ENCODE results near the gene SEMA6A.

Gene SEMA6A

DNA sequence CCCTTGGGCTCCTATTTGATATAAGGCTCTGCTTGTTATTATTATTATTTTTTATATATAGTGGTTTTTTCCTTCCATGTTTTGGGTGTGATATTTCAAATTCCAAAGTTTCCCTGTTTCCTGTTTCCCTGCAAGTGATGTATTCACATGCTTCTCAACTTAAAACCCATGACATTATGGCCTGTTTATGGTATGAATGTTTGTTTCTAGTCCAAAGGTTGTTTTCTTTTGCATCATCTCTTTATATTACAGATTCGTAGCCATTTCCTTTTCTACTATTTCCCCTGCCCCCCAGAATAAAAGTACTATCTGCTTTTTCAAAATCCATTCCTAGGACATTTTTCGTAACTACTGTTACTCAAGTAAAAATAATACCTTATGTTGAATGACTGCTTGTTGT is 7.5 kb downstream of the SEMA6A start:
- no peak for DNase-seq
- H3K4me3 ChIP-seq (ENCODE audit: insufficient read depth, low read depth, low read length, poor library complexity, severe bottlenecking), result no peak overlapping the region
- no peaks in the 10 kb centered on the region for H3K9me3 ChIP-seq (ENCODE audit: control insufficient read depth, low read length)
- no peaks in the 10 kb centered on the region for H3K4me1 ChIP-seq (ENCODE audit: control insufficient read depth, insufficient read depth, low read length, poor library complexity, severe bottlenecking)
- H3K27ac ChIP-seq (ENCODE audit: insufficient read depth, low read length, poor library complexity, severe bottlenecking), result no peak overlapping the region
- no peaks in the 10 kb centered on the region for H3K36me3 ChIP-seq (ENCODE audit: control insufficient read depth, insufficient read depth, low read length)
- no peaks in the 10 kb centered on the region for H3K27me3 ChIP-seq (replicated peaks; ENCODE audit: control insufficient read depth, insufficient read depth, low read length, poor library complexity, severe bottlenecking)

DNA sequence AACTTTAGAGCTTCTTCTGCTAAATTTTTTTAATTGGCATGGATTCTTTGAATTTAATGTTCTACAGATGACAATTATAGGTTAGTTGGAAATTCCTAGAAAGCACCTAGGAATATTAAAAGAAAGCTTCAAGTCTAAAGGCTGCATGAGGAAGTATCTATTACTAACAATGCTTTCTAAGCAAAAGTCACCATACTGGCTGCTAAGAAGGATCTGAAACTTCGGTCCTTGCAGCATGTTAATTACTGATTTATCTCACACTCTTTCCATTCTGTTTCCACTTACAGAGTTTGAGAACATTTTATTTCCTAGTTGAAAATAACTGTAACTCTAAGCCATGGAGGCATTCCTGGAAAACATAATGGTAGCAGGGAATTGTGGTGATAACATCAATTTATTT is 8.4 kb downstream of the SEMA6A start:
- Histone ChIP-seq H3K9me3 (ENCODE audit: control insufficient read depth, low read length) (no peaks in the 10 kb centered on the region), H3K4me3 (ENCODE audit: insufficient read depth, low read depth, low read length, poor library complexity, severe bottlenecking) (no peak overlapping the region), H3K27ac (ENCODE audit: insufficient read depth, low read length, poor library complexity, severe bottlenecking) (no peak overlapping the region), H3K27me3 (replicated peaks; ENCODE audit: control insufficient read depth, insufficient read depth, low read length, poor library complexity, severe bottlenecking) (no peaks in the 10 kb centered on the region), H3K36me3 (ENCODE audit: control insufficient read depth, insufficient read depth, low read length) (no peaks in the 10 kb centered on the region), H3K4me1 (ENCODE audit: control insufficient read depth, insufficient read depth, low read length, poor library complexity, severe bottlenecking) (no peaks in the 10 kb centered on the region)
- DNase-seq, result no peak

DNA sequence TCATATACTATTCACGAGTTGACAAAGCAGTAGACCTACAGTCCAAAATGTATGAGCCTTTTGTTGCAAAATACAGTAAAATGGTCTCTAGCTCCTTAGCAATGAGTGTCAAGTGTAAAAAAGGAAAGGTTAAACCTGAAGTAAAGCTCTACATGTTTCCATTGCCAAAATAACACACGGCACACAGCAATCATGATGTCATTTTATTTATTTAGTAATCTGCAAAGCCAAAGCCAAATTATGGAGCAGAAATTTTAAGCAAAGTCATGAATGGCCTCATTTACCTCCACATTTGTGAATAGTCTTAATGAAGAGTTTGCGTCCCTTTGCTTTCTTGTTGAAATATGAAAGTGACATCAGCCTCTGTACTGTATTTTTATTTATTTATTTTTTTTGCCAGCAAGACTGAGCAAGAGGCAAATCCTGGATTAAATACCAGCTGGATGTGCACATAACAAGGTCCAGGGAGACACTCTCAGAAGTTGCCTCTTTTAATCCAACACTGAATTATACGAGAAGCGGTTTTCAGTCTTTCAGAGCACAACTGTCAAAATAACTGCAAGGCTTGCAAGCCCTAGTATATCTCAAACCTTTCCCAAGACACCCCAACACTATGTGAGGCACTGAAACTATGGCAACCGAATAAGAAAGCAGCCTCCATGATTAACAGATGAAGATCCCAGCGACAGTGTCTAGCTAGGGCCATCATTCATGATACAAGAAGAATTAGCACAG is 9.7 kb downstream of the SEMA6A start:
- no peak for DNase-seq
- Histone ChIP-seq H3K4me1 (ENCODE audit: control insufficient read depth, insufficient read depth, low read length, poor library complexity, severe bottlenecking) (no peaks in the 10 kb centered on the region), H3K4me3 (ENCODE audit: insufficient read depth, low read depth, low read length, poor library complexity, severe bottlenecking) (no peak overlapping the region), H3K9me3 (ENCODE audit: control insufficient read depth, low read length) (no peaks in the 10 kb centered on the region), H3K27me3 (replicated peaks; ENCODE audit: control insufficient read depth, insufficient read depth, low read length, poor library complexity, severe bottlenecking) (no peaks in the 10 kb centered on the region), H3K27ac (ENCODE audit: insufficient read depth, low read length, poor library complexity, severe bottlenecking) (no peak overlapping the region), H3K36me3 (ENCODE audit: control insufficient read depth, insufficient read depth, low read length) (no peaks in the 10 kb centered on the region)

DNA sequence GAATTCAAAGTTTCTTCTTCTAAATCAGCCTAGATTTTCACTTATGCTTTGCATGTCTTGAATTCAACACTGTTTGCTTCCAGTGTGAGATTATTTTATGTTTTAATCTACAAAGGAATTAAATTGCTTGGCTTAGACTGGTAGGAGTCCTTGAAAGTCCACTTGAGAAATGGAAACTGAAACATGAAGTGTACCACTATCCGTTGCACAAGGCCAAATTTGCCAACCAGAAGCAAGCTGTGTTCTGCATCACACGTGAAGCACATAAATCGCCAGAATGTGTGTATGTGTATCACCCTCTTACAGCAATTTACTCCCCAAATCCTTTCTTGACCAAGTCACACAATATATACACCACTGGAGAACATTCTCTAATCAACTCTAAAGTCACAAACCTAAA is 10.3 kb downstream of the SEMA6A start:
- Histone ChIP-seq H3K36me3 (ENCODE audit: control insufficient read depth, insufficient read depth, low read length) (no peaks in the 10 kb centered on the region), H3K27me3 (replicated peaks; ENCODE audit: control insufficient read depth, insufficient read depth, low read length, poor library complexity, severe bottlenecking) (no peaks in the 10 kb centered on the region), H3K9me3 (ENCODE audit: control insufficient read depth, low read length) (no peaks in the 10 kb centered on the region), H3K27ac (ENCODE audit: insufficient read depth, low read length, poor library complexity, severe bottlenecking) (no peak overlapping the region), H3K4me3 (ENCODE audit: insufficient read depth, low read depth, low read length, poor library complexity, severe bottlenecking) (no peak overlapping the region), H3K4me1 (ENCODE audit: control insufficient read depth, insufficient read depth, low read length, poor library complexity, severe bottlenecking) (no peaks in the 10 kb centered on the region)
- no peak for DNase-seq

DNA sequence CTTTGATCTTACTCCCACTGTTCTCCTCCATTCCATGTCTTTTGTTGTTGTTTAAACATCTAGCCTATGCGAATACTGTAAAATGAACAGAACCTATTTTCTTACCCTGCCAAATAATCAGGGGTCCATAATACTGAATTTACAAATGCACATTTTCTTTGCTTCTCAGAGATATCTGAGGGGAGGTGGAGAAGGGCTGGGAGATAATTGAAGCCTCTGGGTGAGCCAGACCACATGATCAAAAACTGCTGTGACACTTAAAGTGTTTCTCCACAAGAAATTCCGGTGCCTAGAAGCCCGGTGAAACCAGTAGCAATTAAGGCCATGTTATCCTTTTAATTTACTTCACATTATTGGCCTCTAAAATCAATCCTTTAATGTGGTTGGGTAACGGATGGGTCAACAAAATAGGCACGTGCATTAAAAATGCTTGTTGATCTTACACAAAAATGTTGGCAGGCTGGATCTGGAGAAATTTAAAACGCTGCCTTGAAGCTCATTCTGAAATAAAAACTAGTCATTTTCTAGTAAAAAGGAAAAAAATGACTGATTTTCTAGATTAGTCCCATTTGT is 10.8 kb downstream of the SEMA6A start:
- DNase-seq, result no peak

DNA sequence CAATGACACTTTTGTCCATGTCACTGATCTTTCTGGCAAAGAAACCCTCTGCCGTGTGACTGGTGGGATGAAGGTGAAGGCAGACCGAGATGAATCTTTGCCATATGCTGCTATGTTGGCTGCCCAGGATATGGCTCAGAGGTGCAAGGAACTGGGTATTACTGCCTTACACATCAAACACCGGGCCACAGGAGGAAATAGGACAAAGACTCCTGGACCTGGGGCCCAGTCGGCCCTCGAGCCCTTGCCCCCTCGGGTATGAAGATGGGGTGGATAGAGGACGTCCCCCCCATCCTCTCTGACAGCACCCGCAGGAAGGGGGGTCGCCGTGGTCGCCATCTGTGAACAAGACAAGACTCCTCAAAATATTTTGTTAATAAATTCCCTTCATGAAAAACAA is 12.0 kb downstream of the SEMA6A start:
- Histone ChIP-seq H3K4me3 (ENCODE audit: insufficient read depth, low read depth, low read length, poor library complexity, severe bottlenecking) (no peak overlapping the region), H3K4me1 (ENCODE audit: control insufficient read depth, insufficient read depth, low read length, poor library complexity, severe bottlenecking) (no peaks in the 10 kb centered on the region), H3K27me3 (replicated peaks; ENCODE audit: control insufficient read depth, insufficient read depth, low read length, poor library complexity, severe bottlenecking) (no peaks in the 10 kb centered on the region), H3K27ac (ENCODE audit: insufficient read depth, low read length, poor library complexity, severe bottlenecking) (no peak overlapping the region), H3K9me3 (ENCODE audit: control insufficient read depth, low read length) (no peaks in the 10 kb centered on the region), H3K36me3 (ENCODE audit: control insufficient read depth, insufficient read depth, low read length) (no peaks in the 10 kb centered on the region)
- DNase-seq, result no peak

More for the DNA sequence above, 10.8 kb downstream of the SEMA6A start:
- Histone ChIP-seq H3K27ac (ENCODE audit: insufficient read depth, low read length, poor library complexity, severe bottlenecking) (no peak overlapping the region), H3K27me3 (replicated peaks; ENCODE audit: control insufficient read depth, insufficient read depth, low read length, poor library complexity, severe bottlenecking) (no peaks in the 10 kb centered on the region), H3K36me3 (ENCODE audit: control insufficient read depth, insufficient read depth, low read length) (no peaks in the 10 kb centered on the region), H3K4me3 (ENCODE audit: insufficient read depth, low read depth, low read length, poor library complexity, severe bottlenecking) (no peak overlapping the region), H3K9me3 (ENCODE audit: control insufficient read depth, low read length) (no peaks in the 10 kb centered on the region), H3K4me1 (ENCODE audit: control insufficient read depth, insufficient read depth, low read length, poor library complexity, severe bottlenecking) (no peaks in the 10 kb centered on the region)

DNA sequence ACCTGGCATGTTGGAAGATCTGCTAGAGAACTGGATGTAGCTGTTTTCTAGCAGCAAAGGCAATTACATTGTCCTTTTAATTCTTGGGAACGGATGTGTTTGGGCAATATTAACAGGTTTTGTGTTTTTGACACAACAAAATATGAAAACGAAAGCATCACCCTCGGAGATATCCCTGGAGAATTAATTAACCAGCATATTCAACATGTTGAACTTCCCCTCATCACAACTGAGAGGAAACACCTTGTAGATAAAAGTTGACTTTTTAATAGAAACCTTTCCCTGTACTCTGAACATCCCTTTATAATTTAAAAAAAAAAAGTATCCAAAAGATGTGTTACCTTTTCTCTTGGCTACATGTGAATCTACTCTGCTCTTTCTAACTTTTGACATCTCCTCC is 13.0 kb downstream of the SEMA6A start:
- Histone ChIP-seq H3K36me3 (ENCODE audit: control insufficient read depth, insufficient read depth, low read length) (no peaks in the 10 kb centered on the region), H3K4me3 (ENCODE audit: insufficient read depth, low read depth, low read length, poor library complexity, severe bottlenecking) (no peak overlapping the region), H3K27me3 (replicated peaks; ENCODE audit: control insufficient read depth, insufficient read depth, low read length, poor library complexity, severe bottlenecking) (no peaks in the 10 kb centered on the region), H3K9me3 (ENCODE audit: control insufficient read depth, low read length) (no peaks in the 10 kb centered on the region), H3K27ac (ENCODE audit: insufficient read depth, low read length, poor library complexity, severe bottlenecking) (no peak overlapping the region), H3K4me1 (ENCODE audit: control insufficient read depth, insufficient read depth, low read length, poor library complexity, severe bottlenecking) (no peaks in the 10 kb centered on the region)
- DNase-seq, result no peak

DNA sequence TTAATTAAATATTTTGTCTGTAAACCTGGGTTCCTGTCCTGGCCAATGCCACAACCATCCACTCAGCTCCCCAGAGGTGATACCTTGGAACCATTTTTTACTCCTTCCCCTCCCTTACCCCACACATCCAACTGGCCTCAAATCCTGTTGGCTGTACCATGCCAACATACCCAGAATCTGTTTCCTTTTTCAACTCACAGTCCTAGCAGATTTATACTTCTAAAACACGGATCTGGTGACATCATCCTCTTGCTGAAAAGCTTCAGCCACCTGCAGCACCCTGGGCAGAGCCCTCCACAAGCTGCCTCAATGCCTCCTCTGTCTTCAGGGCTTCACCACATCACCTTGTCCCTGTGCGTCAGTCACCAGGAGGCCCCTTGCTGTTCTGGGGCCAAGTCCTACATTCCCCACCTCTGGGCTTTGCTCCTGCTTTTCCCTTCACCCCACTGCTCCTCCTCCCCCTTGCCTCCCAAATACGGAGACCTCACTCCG is 14.9 kb downstream of the SEMA6A start:
- Histone ChIP-seq H3K27me3 (replicated peaks; ENCODE audit: control insufficient read depth, insufficient read depth, low read length, poor library complexity, severe bottlenecking) (no peaks in the 10 kb centered on the region), H3K9me3 (ENCODE audit: control insufficient read depth, low read length) (no peaks in the 10 kb centered on the region), H3K4me3 (ENCODE audit: insufficient read depth, low read depth, low read length, poor library complexity, severe bottlenecking) (no peak overlapping the region), H3K36me3 (ENCODE audit: control insufficient read depth, insufficient read depth, low read length) (no peaks in the 10 kb centered on the region), H3K27ac (ENCODE audit: insufficient read depth, low read length, poor library complexity, severe bottlenecking) (no peak overlapping the region), H3K4me1 (ENCODE audit: control insufficient read depth, insufficient read depth, low read length, poor library complexity, severe bottlenecking) (no peaks in the 10 kb centered on the region)
- DNase-seq, result no peak

DNA sequence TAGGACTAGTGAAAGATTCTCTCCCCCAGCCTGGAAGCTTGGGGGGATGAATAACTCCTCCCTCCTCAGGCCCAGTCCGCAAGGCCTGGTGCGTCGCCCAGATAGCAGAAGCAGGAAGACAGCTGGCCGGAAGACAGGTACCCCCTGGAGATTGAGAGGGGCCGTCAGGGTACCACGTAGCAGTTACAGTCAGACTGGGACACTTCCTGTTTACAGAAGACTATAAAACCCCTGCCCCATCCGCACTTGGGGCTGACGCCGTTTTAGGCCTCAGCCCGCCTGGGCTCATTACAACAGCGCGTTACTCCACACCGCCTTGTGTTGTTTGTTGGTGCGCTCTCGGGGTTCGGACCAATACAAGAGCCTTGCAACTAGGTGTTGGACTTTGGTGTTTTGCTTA is 15.4 kb downstream of the SEMA6A start:
- no peak overlapping the region for H3K27ac ChIP-seq (ENCODE audit: insufficient read depth, low read length, poor library complexity, severe bottlenecking)
- no peaks in the 10 kb centered on the region for H3K9me3 ChIP-seq (ENCODE audit: control insufficient read depth, low read length)
- H3K36me3 ChIP-seq (ENCODE audit: control insufficient read depth, insufficient read depth, low read length), result no peaks in the 10 kb centered on the region
- DNase-seq, result no peak
- H3K4me3 ChIP-seq (ENCODE audit: insufficient read depth, low read depth, low read length, poor library complexity, severe bottlenecking), result no peak overlapping the region
- no peaks in the 10 kb centered on the region for H3K4me1 ChIP-seq (ENCODE audit: control insufficient read depth, insufficient read depth, low read length, poor library complexity, severe bottlenecking)
- H3K27me3 ChIP-seq (replicated peaks; ENCODE audit: control insufficient read depth, insufficient read depth, low read length, poor library complexity, severe bottlenecking), result no peaks in the 10 kb centered on the region

DNA sequence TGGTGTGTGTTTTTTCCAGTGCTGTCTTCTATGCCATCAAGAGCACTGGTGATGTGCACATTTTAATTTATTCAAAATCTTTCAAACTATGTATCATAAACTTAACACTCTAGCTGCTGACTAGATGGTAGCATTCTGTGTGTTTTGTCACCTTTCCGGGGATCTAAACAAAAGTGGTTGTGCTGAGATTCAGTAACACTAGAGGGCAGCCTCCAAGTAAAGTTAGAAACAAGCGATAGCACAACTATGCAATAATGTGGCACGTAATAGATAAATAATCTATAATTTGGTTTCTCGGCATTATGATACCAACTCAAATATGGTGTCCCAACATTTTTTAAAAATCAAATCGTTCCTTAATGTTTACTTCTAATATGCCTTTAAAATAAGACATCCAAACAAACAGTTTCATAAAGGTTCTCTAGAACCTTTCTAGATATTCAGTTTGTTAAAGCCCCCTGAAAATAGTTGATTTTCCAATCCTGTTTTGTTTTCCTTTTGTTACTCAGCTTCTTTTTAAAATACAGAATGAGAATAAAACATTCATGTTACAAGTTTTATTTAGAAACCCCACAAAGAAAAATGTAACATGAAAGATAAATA is 16.9 kb downstream of the SEMA6A start:
- no peaks in the 10 kb centered on the region for H3K4me1 ChIP-seq (ENCODE audit: control insufficient read depth, insufficient read depth, low read length, poor library complexity, severe bottlenecking)
- no peak overlapping the region for H3K27ac ChIP-seq (ENCODE audit: insufficient read depth, low read length, poor library complexity, severe bottlenecking)
- DNase-seq, result no peak
- no peaks in the 10 kb centered on the region for H3K27me3 ChIP-seq (replicated peaks; ENCODE audit: control insufficient read depth, insufficient read depth, low read length, poor library complexity, severe bottlenecking)
- no peaks in the 10 kb centered on the region for H3K9me3 ChIP-seq (ENCODE audit: control insufficient read depth, low read length)
- no peaks in the 10 kb centered on the region for H3K36me3 ChIP-seq (ENCODE audit: control insufficient read depth, insufficient read depth, low read length)
- H3K4me3 ChIP-seq (ENCODE audit: insufficient read depth, low read depth, low read length, poor library complexity, severe bottlenecking), result no peak overlapping the region

Data from effector memory CD4-positive, alpha-beta T cell (primary cell).